DLD1 (cell line): ENCODE measurements around the gene SULT1A2.
"Not testable (repeated sequence)": the region's sequence is repeated elsewhere in the genome, so short reads cannot be mapped to it uniquely, and the experiment has no call there.

Experiments
- in situ Hi-C: cut with HindIII; loops from 2 replicates; pipeline ENCODE4 v1.10.0; 2017; ENCODE audit warnings: low sequenced_read_pairs

The SULT1A2 gene

GRCh38 chr16:28562199-28562598 lies 34.7 kb downstream of the SULT1A2 start:
- in situ Hi-C loops, result no loop called here

- in situ Hi-C loops, result no loop called here
These were observed 35.2 kb downstream of the SULT1A2 start for GRCh38 chr16:28561557-28562187.

- in situ Hi-C loops, result no loop called here
These were observed 38.4 kb downstream of the SULT1A2 start for GRCh38 chr16:28558456-28558855.

- in situ Hi-C loops, result no loop called here
These were observed 39.9 kb downstream of the SULT1A2 start for GRCh38 chr16:28556914-28557320.

GRCh38 chr16:28555561-28555960 lies 41.3 kb downstream of the SULT1A2 start:
- in situ Hi-C loops, result no loop called here

- in situ Hi-C loops, result no loop called here
These were observed 42.0 kb downstream of the SULT1A2 start for GRCh38 chr16:28554634-28555423.

- in situ Hi-C loops, result no loop called here
These were observed 42.8 kb downstream of the SULT1A2 start, which contains the start of gene SGF29 for GRCh38 chr16:28553776-28554633. TSS of gene SGF29 (plus strand) at chr16:28553920. CDS start at chr16:28581070, 27,150 bp downstream.

- in situ Hi-C loops, result no loop called here
These were observed 47.5 kb downstream of the SULT1A2 start for GRCh38 chr16:28549301-28549899.

GRCh38 chr16:28548306-28548802 lies 48.5 kb downstream of the SULT1A2 start:
- in situ Hi-C loops, result no loop called here

- in situ Hi-C loops, result no loop called here
These were observed 50.2 kb downstream of the SULT1A2 start for GRCh38 chr16:28546626-28547025.

GRCh38 chr16:28545964-28546363 lies 50.9 kb downstream of the SULT1A2 start:
- in situ Hi-C loops, result not testable (repeated sequence)

- in situ Hi-C loops, result loop anchor here (5.0 kb wide), 1 partner anchor 42 kb away; no protein-coding TSS in a partner anchor
These were observed 51.9 kb downstream of the SULT1A2 start for GRCh38 chr16:28544998-28545397.

- in situ Hi-C loops, result loop anchor here (5.0 kb wide), 1 partner anchor 44 kb away; no protein-coding TSS in a partner anchor
These were observed 53.8 kb downstream of the SULT1A2 start for GRCh38 chr16:28543072-28543471.

- in situ Hi-C loops, result loop anchor here (5.0 kb wide), 1 partner anchor 45 kb away; no protein-coding TSS in a partner anchor
These were observed 54.2 kb downstream of the SULT1A2 start for GRCh38 chr16:28542646-28543045.
